HG02884 (cell line): Measurements from ENCODE around the gene RAB12.
"Not testable (repeated sequence)": the region's sequence is repeated elsewhere in the genome, so short reads cannot be mapped to it uniquely, and the experiment has no call there.

Experiments
- ATAC-seq: cut with Tn5 transposase; IDR thresholded peaks from one replicate; pipeline ENCODE4 v1.9.1; 2021; ENCODE audit warnings: mild to moderate bottlenecking, moderate library complexity; ENCODE audit not compliant: unreplicated experiment

RAB12 gene

DNA sequence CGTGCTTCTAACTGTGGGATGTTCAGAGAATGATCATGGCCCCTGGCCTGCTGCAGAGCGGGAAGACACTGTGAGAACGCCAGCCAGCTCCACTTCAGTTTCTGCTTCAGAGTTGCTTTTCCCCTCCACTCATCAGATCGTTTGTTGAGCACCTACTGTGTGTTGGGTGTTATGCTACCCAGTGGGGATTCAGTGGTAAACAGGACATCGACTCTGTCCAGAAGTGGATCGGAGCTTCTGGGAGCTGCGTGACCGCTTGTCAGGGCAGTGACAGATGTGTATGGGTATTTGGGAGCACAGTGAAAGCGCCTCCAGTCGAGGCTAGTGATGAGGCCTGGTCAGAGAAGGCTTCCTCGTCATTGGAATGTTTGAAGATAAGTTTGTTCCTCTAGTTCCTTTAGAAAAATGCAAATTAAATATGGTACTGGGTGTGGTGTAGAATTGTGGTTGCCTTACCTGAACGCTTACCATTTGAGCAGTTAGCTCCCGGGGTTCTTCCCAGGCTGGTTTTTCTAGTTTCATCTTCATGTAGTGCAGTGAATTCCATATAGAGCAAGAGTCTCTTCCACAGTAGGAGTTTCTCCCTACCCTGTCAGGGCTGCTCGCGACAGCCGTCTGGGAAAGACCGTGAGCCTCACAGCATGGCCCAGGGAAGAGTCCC lies 2.8 kb downstream of the RAB12 start:
- ATAC-seq, result no peak

DNA sequence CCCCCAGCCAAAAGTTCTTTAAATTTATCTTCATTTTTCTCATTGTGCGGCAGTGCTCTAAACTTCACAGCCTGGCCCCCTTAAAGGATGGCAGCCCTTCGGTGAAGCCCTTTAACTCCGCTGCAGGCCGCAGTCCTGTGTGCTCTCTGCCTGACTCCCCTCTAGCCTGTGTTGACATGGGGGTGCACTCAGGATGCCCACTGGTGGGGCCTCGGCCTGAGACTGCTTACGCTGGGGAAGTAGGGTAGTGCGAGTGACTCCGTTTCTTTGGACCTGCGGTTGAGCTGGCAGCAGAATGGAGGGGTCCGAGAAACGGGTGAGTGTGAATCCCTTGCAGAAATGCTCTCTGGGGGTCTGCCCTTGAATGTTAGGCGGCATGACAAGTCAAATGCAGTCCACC lies 5.6 kb downstream of the RAB12 start:
- ATAC-seq, result no peak

DNA sequence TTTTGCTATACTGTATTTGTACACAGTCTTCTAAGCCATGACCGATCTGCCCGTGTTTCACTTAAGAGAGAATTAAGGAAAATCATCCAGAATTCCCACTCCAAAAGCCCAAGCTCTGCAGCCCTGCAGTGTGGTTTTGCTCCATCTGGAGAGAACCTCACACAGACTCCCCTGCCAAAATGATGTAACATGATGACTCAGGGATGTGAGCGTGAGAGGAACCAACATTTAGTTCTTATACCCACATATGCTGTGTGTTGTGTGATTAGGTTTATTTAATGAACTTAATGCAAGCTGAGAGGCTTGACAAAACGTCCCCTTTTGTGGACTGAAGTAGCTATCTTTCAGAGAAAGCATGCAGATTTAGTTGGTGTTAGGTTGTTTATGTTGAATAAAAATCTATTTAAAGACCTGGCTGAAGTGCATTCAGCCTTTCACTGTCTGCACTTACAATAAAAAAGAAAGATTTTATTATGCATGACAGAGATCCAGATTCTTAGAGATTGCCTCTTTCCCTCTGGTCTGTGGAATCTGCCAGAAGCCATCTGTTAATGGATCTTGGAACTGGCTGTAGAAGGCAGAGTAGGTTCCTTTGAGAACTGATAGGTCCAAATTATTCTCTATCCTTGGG lies 6.3 kb downstream of the RAB12 start:
- ATAC-seq, result no peak

DNA sequence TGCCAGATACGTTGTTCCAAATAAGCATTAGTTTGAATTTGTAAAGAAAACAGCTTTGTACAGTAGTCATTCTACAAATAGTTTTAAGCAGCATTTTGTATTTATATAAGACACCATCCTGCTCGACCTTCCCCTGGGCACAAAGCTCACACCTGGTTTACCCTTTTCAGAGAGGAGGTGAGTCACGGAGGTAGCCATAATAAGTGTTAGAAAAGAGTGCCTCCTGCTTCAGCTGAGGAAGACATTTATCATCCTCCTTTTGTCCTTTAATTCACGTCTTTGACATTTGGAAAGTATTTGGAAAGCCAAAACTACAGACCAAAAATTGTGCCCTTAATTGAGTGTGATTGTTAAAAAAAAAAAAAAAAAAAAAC lies 6.8 kb downstream of the RAB12 start:
- no peak for ATAC-seq

DNA sequence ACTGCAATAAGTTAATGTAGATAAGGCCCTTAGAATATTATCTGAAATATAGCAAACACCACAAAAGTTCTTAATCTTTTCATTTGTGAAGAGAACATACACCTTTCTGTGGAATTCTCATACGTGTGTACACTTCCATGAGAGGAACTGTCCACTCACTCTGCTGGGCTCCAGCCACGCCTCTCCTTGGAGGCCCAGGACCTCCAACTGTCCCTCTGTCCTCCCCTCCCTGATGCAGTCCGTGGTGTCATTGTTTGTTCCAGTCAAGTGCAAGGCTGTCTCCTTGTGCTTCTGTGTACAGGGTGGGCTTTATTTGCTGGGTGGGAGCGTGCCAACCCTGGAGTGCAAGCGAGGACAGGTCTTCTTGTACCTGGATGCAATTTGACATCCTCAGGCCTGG lies 8.7 kb downstream of the RAB12 start:
- no peak for ATAC-seq

DNA sequence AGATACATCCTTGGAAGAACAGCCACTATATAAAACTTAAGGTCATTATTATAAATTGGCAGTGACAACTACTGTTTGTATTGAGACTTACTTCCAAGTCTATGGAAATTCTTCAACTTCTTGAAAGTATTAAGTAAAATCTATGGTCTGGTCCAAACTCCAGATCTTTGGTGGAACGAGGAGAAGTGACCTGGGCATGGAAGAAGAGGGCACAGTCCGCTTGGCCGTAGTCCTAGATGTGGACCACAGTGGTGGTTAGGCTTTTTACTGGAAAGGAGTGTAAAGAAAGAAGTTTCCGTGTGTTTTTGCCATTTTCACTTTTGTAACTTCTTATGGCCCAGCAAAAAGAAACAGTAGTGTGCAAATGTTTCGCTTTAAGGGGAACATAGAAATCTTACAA lies 9.8 kb downstream of the RAB12 start:
- no peak for ATAC-seq

DNA sequence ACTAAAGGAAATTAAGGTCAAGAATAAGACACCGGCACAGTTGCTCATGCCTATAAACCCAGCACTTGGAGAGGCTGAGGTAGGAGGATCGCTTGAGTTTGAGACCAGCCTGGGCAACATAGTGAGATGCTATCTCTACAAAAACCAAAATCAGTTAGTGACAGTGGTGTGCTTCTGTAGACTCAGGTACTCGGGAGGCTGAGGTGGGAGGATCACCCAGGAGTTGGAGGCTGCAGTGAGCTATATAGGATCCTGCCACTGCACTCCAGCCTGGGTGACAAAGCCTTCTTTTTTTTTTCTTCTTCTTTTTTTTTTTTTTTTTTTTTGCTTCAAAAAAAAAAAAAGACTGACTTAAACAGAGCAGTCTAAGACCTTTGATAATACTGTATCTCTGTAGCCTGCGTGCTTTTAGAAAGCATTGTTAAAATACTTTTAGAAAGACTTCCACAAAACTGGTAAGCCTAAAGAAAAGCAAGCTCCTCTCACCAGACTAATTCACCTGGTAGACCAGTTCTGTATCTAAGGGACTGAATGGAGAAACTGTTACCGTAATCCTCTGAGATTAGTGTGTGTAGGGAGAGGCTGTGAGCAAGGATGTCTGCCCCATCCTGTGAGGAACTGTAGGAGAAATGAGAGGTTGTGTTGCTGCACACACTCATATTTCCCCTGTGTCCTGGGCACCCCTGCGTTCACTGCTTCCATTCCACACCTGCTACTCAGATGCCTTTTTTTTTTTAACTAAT lies 10.8 kb downstream of the RAB12 start:
- ATAC-seq, result no peak

DNA sequence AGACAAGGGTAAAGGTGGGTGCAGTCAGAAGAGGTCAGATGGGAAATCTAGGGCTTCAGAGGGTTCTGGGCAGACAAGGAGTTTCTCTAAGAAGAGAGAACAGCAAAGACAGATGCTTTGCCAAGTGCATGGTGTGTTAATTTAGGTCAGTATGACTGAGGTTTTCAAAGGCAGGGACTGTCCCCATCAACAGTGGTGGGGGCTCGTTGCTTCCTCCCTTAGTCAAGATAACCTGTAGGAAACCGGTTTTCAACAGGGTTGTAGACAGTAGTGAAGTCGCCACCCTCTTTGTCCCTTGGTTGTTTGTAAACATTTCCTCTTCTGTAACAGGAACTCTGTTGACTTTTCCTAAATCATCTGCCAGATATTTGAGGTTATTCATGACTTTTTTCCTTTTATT lies 11.6 kb downstream of the RAB12 start:
- ATAC-seq, result no peak

DNA sequence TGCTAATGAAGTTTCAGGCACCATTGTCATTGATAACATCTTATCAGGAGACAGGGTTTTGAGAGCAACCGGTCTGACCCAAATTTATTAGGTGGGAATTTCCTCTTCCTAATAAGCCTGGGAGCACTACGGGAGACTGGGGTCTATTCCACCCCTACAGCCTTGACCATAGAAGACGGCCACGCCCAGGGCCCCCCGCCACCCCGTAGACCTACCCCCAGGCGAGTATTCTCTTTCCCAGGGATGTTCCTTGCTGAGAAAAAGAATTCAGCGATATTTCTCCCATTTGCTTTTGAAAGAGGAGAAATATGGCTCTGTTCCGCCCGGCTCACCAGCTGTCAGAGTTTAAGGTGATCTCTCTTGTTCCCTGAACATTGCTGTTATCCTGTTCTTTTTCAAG lies 13.4 kb downstream of the RAB12 start:
- not testable (repeated sequence) for ATAC-seq

DNA sequence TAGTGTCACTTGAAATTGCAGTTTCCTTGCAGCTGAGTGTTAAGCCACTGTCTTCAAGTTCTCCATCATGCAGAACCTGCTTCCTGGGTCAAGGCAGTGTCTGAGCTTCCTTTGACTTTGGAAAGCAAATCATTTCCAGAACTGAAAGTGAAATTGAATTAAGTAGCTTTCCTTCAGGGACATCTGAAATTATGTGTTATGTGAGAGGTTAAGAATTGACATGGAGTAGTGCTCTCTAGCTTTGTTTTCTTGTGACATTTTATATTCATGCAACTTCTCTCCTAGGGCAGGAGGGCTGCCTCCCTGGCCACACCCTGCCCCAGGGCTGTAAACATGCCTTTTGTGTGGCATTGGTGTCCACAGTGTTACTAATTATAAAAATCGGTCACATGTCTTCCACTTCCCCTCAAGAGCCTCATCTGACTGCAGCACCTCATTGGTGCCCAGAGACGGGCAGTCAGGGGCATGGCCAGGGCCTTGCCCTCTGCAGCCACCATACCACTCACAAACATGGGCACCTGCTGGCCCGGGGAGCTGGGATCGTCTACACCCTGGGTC lies 14.4 kb downstream of the RAB12 start:
- peak; percentile 78 for ATAC-seq

DNA sequence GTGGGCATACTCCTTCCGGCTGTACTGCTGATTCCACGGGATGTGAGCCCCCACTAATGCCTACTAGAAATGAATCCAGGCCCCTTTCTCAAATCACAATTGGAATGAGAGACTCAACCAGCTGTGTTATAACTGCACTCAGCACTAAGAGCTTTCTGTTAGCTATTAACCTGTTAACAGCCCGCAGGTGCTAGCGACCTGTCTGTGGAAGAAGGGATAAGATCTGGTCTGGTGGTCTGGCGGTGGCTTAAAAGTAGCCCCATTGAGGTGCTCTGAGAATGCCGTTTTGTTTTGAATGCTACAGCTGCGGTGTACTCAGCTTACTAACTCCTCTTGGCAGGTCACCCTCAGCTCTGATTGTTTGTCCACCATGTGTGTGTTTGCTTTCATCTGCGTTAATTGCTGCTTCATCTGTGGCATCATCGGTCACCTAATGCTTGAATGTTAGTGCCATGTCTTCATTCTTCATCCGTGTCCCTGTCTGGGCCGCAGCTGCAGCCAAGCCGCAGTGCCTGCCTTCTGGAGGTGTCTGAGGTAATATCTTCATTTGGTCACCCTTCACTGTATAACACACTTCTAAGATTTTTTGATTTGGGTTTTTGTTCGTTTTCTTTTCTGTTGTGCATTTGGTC lies 16.3 kb downstream of the RAB12 start:
- no peak for ATAC-seq

DNA sequence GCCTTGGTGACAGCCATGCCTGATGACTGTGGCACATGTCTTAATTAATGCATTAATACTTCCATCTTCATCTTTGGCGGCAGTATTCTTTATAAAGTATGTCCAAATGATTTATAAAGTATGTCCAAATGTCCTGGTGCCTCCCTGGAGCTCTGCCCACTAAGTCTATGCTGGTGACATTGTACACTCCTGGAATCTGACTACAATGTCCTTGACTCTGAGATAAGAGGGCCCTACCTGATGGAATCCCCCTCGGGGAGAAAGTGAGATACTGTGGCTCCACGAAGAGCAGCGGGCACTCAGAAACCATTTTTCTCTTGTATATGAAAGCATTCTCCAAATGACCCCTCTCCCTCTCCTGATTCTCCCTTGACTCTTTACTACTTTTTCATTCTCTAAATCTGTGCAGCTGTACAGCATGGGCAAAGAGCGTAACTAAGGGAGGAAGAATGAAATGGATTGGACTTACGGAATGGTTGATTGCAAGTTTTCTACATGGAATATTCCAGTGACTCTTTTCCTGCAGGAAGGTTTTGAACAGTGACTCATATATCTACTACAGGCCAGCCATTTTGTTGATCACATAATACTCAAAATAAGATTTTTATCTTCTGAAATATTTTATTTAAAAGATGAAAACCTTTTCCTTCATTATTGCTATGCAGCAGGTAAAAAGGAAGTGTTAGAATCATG lies 17.3 kb downstream of the RAB12 start:
- ATAC-seq, result no peak

DNA sequence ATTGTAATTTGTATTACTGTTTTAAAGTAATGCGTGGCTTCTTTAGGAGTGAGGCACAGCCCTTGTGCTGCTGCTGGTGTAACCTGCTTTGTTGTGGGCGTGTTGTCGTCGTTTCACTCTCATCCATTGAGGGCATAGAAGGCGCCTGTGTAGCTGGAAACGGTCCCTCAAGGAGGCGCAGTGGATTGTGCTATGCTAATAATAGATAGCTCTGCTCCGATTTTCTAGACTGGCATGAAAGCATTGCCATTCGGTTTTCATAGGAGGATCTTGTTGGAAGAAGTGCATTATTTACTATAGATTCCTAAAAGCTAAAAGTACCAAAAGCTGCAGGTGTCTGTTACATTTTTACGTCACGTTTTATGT lies 17.9 kb downstream of the RAB12 start:
- no peak for ATAC-seq

DNA sequence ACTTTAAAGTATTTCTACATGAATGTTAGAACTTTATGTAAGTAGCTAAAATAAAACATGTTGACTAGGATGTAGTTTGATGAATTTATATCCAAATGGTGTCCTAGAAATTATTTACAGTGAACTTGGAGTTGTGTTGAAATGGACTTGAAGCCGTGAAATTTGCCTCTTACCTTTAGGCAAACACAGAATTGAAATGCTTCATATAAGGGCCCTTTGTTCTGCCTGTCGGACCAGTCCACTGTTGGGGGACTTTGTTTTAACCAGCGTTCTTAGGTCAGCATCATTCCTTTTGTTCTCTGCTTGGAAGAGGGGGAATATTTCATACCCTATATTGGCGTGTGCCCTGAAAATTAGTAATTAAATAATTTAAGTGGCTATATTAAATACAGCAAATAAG lies 18.3 kb downstream of the RAB12 start:
- ATAC-seq, result no peak

DNA sequence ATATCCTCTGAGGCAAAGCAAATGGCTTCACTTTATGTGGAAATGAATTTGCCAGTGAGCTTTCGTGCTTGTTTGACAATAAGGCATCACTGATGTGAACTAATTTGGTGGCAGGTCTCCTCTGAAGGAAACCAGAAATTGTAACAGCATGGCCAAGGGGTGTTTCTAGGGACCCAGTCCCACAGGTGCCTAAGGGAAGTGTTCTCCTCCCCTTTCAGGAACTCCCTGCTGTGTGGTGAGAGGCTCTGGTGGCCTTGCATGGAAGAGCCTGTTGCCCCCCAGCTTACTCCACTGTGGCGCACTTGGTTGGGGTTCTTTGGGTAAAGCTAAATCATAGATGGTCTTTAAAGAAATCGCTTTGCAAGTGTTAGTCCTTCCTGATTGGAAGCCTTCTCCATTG lies 20.4 kb downstream of the RAB12 start:
- no peak for ATAC-seq

DNA sequence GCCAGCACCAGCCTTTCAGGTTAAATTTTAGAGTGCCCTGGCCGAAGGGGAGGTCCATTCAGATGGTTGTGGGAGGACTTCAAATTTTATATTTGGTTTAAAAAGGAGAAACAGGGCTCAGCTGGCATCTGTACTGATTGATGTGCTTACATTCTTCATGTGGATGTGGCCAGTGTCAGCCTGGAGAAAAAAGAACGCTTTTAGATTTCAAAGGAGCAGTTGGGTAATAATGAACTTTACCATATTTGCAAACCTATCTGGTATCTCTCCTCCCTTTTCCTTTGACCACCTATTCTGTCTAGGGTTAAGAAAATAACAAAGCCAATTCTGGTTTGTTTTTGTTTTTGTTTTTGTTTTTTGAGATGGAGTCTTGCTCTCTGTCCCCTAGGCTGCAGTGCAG lies 21.3 kb downstream of the RAB12 start:
- ATAC-seq, result no peak

DNA sequence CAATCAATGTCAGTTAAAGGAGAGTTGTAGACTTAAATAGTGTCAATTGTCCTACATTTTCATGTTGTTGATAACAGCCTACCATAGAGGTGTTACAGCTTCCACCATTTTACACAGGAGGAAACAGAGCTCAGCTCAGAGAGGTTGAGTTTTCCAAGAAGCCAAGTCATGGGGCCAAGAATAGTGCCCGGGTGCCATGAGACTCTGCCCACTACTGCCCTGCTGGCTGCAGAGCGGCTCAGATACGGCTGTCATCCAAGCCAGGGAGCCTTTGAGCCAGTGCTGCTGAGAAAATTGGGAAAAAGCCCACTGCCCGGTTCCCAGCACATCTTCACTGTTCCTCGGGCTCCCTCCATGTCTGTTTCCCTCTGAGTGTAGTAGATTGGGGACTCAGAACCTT lies 22.0 kb downstream of the RAB12 start:
- no peak for ATAC-seq

DNA sequence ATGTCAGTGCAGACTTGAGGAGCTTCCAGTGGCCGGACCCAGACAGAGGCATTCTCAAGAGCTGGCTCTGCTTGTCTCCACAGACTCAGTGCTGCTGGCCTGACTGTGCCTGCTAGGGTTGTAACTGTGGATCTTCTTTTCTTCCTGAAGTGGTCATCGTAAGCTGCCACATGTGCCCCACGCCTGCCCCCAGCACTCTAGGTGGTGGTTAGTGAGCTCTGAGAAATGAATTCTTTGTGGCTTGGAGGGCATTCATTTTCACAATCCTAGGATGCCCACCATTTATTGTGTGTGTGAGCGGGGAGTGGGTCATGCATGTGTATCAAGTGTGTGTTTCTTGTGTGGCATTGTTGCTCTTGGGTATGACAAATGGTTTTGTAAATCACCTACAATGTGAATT lies 23.1 kb downstream of the RAB12 start:
- no peak for ATAC-seq

DNA sequence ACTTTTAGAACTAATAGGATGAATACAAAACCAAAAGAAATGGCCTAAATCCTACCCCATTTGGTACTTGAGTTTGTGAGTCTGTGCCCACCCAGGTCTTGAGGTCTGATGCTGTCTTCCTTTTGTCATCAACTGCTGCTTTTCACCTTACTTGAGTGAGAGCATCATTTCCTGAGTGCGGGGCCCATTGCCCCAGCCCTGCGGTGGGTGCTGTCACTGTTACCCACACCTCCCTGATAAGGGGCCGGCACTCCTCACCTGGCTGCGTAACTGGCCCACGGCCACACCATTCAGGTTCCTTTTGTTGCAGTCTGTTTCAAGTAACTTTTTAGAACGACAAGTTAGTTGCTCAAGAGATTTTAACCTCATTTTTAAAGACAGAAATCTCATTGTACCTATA lies 25.3 kb downstream of the RAB12 start:
- ATAC-seq, result no peak

DNA sequence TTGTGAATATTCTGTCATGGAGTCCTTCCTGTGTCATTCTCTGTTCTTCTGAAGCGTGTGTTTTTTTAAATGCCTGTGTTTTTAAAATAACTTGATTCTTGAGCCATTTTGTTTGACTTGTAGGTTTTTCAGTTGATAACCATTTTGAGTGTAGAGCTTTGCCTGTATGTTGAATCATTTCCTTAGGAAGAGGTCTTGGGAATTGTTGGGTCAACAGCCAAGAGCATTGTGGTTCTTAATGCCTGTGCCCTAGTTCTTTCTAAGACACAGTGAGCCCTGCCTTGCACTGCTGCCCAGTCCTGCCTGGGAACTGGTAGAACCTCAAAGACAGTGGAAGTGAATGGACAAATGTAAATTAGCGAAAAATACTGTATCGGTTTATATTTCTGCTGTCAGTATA lies 25.9 kb downstream of the RAB12 start:
- ATAC-seq, result no peak

DNA sequence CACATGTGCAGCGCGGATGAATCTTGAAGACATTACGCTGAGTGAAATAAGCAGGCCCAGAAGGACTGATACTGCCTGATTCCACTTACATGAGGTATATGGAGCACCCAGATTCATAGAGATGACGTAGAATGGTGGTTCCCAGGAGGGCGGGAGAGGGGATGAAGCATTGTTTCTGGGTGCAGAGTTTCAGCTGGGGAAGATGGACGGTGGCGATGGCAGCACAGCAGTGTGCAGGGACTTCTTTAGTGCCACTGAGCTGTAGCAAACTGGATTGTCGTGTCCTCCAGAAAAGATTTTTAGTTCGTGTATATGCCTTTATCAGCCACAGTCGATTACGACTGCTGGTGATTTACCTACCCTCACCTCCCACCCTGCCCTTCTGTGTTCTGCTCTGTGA lies 30.5 kb downstream of the RAB12 start:
- no peak for ATAC-seq
